HepG2 (cell line): Measurements from ENCODE around the gene PRKCE. TPM values are rescaled to one million over a fixed set of nuclear protein-coding genes. Genes with fewer than 3 reads are reported as not detected.

ENCODE experiments used
- CSRNP1 ChIP-seq: sonication (generic); formaldehyde crosslinking; IDR thresholded peaks from 2 replicates; pipeline ENCODE4 v1.8.1; 2023; ENCODE audit warnings: mild to moderate bottlenecking, missing genetic modification reagents
- KLF16 ChIP-seq, 2 experiments: sonication (generic) in 1 of 2; formaldehyde crosslinking in 1 of 2; IDR thresholded peaks; 2 replicates each; pipeline versions ENCODE4 v1.6.1 to v1.8.0; 2016 to 2023; ENCODE audit warnings: missing genetic modification reagents in 2 of 2, missing compliant biosample characterization in 1 of 2
- MAFF ChIP-seq: IDR thresholded peaks from 2 replicates; pipeline ENCODE4 v1.6.1; 2011; ENCODE audit warnings: low read depth, low read length, improper control_type of control experiment
- PHF21A ChIP-seq: sonication (generic); formaldehyde crosslinking; IDR thresholded peaks from 2 replicates; pipeline ENCODE4 v1.5.0; 2020; ENCODE audit warnings: mild to moderate bottlenecking, missing genetic modification reagents
- RFX1 ChIP-seq: fragments of 450-650 bp; IDR thresholded peaks from 2 replicates; pipeline ENCODE4 v1.6.1; 2017
- SAP130 ChIP-seq: IDR thresholded peaks from 2 replicates; pipeline ENCODE4 v1.6.1; 2016; ENCODE audit warnings: low read depth
- SIN3B ChIP-seq: fragments of 150-350 bp; IDR thresholded peaks from 2 replicates; pipeline ENCODE4 v1.6.1; 2014; ENCODE audit warnings: low read length
- SOX13 ChIP-seq, 3 experiments: fragments of 450-650 bp in 1 of 3; sonication (generic) in 1 of 3; formaldehyde crosslinking in 1 of 3; IDR thresholded peaks in 2 of 3; conservative IDR thresholded peaks in 1 of 3; 2 replicates each; pipeline versions ENCODE4 v1.5.0 to v1.6.1; 2016 to 2020; ENCODE audit warnings: antibody characterized with exemption in 1 of 3, mild to moderate bottlenecking in 1 of 3, missing compliant biosample characterization in 1 of 3, missing genetic modification reagents in 1 of 3, moderate library complexity in 1 of 3
- THYN1 ChIP-seq: sonication (generic); formaldehyde crosslinking; IDR thresholded peaks from 2 replicates; pipeline ENCODE4 v1.8.1; 2023; ENCODE audit warnings: low read depth, mild to moderate bottlenecking, moderate library complexity, missing genetic modification reagents, borderline replicate concordance
- ZBTB3 ChIP-seq: sonication (generic); formaldehyde crosslinking; IDR thresholded peaks from 2 replicates; pipeline ENCODE4 v1.4.0; 2020; ENCODE audit warnings: low read depth, mild to moderate bottlenecking, moderate library complexity, missing genetic modification reagents, borderline replicate concordance
- ZNF121 ChIP-seq: sonication (generic); formaldehyde crosslinking; IDR thresholded peaks from 2 replicates; pipeline ENCODE4 v1.5.0; 2020; ENCODE audit warnings: mild to moderate bottlenecking, missing genetic modification reagents
- ZNF512B ChIP-seq: sonication (generic); formaldehyde crosslinking; IDR thresholded peaks from 2 replicates; pipeline ENCODE4 v1.5.1; 2020; ENCODE audit warnings: missing genetic modification reagents, mild to moderate bottlenecking, borderline replicate concordance
- ZNF598 ChIP-seq: sonication (generic); formaldehyde crosslinking; IDR thresholded peaks from 2 replicates; pipeline ENCODE4 v1.5.1; 2020; ENCODE audit warnings: mild to moderate bottlenecking, missing genetic modification reagents, borderline replicate concordance
- ZSCAN9 ChIP-seq: IDR thresholded peaks from 2 replicates; pipeline ENCODE4 v1.6.1; 2016; ENCODE audit warnings: borderline replicate concordance
- polyA plus RNA-seq, 8 experiments: library from polyadenylated mRNA; depleted of rRNA in 3 of 8; stranded (reverse) in 7 of 8; unstranded in 1 of 8; fragments of >200 nt; fragmentation: Illumina TruSeq in 4 of 8; extraction: Trizol in 4 of 8; gene quantifications; 2 replicates each; pipeline versions ENCODE4 v1.2.1 to v1.2.3, GENCODE V29; 2011 to 2016; ENCODE audit warnings: low read depth in 4 of 8, missing spikeins in 1 of 8, mixed read lengths in 1 of 8; ENCODE audit not compliant: insufficient read depth in 1 of 8
- total RNA-seq, 5 experiments: library from RNA; depleted of rRNA; stranded (reverse); fragments of >200 nt; fragmentation: Illumina TruSeq; extraction: Trizol; gene quantifications; 2 replicates each; pipeline ENCODE4 v1.2.3, GENCODE V29; 2016; ENCODE audit warnings: low read depth in 1 of 5
- TF ChIP-seq, protein P1 (sequence below), 2 experiments: sonication (generic) in 1 of 2; formaldehyde crosslinking in 1 of 2; IDR thresholded peaks; 2 replicates each; pipeline versions ENCODE4 v1.5.1 to v1.6.1; 2011 to 2020; ENCODE audit warnings: borderline replicate concordance in 1 of 2, low read depth in 1 of 2, low read length in 1 of 2, mild to moderate bottlenecking in 1 of 2, missing genetic modification reagents in 1 of 2, moderate library complexity in 1 of 2
- TF ChIP-seq, protein P2 (sequence below): sonication (generic); formaldehyde crosslinking; IDR thresholded peaks from 2 replicates; pipeline ENCODE4 v1.4.0; 2020; ENCODE audit warnings: mild to moderate bottlenecking, missing genetic modification reagents
- TF ChIP-seq, protein P3 (sequence below): sonication (generic); formaldehyde crosslinking; IDR thresholded peaks from 2 replicates; pipeline ENCODE4 v1.4.0; 2020; ENCODE audit warnings: missing genetic modification reagents
- TF ChIP-seq, protein P4 (sequence below): sonication (generic); formaldehyde crosslinking; IDR thresholded peaks from 2 replicates; pipeline ENCODE4 v1.5.0; 2020; ENCODE audit warnings: missing genetic modification reagents

Gene PRKCE
- total and polyA plus RNA-seq, 2 of the 13 experiments (the other 11 are each of a cell fraction or from before 2014, with no cell fraction given): 1.0 to 3.9 TPM

- TF ChIP-seq CSRNP1 (CRISPR knock-in tag): no peak
- no peak for TF ChIP-seq RFX1
- no peak for TF ChIP-seq SIN3B
- no peak for TF ChIP-seq PHF21A
- no peak for TF ChIP-seq THYN1 (CRISPR knock-in tag)
- no peak for TF ChIP-seq ZBTB3 (CRISPR knock-in tag)
- TF ChIP-seq, protein P1, sequence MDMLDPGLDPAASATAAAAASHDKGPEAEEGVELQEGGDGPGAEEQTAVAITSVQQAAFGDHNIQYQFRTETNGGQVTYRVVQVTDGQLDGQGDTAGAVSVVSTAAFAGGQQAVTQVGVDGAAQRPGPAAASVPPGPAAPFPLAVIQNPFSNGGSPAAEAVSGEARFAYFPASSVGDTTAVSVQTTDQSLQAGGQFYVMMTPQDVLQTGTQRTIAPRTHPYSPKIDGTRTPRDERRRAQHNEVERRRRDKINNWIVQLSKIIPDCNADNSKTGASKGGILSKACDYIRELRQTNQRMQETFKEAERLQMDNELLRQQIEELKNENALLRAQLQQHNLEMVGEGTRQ (IDR thresholded peaks at IDR 0.05; ENCODE audit: low read depth, low read length): no peak
- TF ChIP-seq, protein P1 (CRISPR knock-in tag; IDR thresholded peaks at IDR 0.05; ENCODE audit: borderline replicate concordance): no peak
- TF ChIP-seq, protein P2, sequence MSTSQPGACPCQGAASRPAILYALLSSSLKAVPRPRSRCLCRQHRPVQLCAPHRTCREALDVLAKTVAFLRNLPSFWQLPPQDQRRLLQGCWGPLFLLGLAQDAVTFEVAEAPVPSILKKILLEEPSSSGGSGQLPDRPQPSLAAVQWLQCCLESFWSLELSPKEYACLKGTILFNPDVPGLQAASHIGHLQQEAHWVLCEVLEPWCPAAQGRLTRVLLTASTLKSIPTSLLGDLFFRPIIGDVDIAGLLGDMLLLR (CRISPR knock-in tag): no peak
- TF ChIP-seq, protein P3, sequence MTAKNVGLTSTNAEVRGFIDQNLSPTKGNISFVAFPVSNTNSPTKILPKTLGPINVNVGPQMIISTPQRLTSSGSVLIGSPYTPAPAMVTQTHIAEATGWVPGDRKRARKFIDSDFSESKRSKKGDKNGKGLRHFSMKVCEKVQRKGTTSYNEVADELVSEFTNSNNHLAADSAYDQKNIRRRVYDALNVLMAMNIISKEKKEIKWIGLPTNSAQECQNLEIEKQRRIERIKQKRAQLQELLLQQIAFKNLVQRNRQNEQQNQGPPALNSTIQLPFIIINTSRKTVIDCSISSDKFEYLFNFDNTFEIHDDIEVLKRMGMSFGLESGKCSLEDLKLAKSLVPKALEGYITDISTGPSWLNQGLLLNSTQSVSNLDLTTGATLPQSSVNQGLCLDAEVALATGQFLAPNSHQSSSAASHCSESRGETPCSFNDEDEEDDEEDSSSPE (CRISPR knock-in tag): no peak
- no peak for TF ChIP-seq ZNF121 (CRISPR knock-in tag)
- TF ChIP-seq, protein P4, sequence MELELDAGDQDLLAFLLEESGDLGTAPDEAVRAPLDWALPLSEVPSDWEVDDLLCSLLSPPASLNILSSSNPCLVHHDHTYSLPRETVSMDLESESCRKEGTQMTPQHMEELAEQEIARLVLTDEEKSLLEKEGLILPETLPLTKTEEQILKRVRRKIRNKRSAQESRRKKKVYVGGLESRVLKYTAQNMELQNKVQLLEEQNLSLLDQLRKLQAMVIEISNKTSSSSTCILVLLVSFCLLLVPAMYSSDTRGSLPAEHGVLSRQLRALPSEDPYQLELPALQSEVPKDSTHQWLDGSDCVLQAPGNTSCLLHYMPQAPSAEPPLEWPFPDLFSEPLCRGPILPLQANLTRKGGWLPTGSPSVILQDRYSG (CRISPR knock-in tag): no peak
- peak; percentile 28; the same call in 1 of the 2 replicates for TF ChIP-seq SAP130 (CRISPR knock-in tag)
- TF ChIP-seq SOX13 (IDR thresholded peaks at IDR 0.05): no peak
- no peak for TF ChIP-seq SOX13 (CRISPR knock-in tag; conservative IDR thresholded peaks at IDR 0.05 in 1 of 2, IDR thresholded peaks at IDR 0.05 in 1 of 2)
- no peak for TF ChIP-seq KLF16 (CRISPR knock-in tag; IDR thresholded peaks at IDR 0.05)
- no peak for TF ChIP-seq MAFF
- TF ChIP-seq ZNF512B (CRISPR knock-in tag): no peak
- peak; percentile 46; the same call in 1 of the 2 replicates for TF ChIP-seq ZSCAN9
- TF ChIP-seq ZNF598: no peak
Measured at GRCh38 chr2:46062637-46063412, 411.4 kb downstream of the PRKCE start (continued).
